GM13977 (cell line): ENCODE results near the gene C6orf47.

ENCODE experiments used
- DNase-seq: peaks from one replicate; pipeline ENCODE4 v3.0.0; 2012; ENCODE audit warnings: low spot score
- CTCF ChIP-seq: IDR thresholded peaks from 2 replicates; pipeline ENCODE4 v1.5.1; 2012; ENCODE audit warnings: mild to moderate bottlenecking, control low read depth; ENCODE audit not compliant: insufficient read depth; ENCODE audit errors: extremely low read depth, missing control alignments
- in situ Hi-C: fragments of 300-500 bp; cut with MboI; formaldehyde crosslinking; loops from one replicate; pipeline ENCODE4 v1.12.0; 2022; ENCODE audit warnings: low sequenced_read_pairs, low pct_unique_long_range_greater_than_20kb, mixed read lengths, inconsistent platforms; ENCODE audit not compliant: unreplicated experiment

Gene C6orf47

GRCh38 chr6:31627690-31628287 is 32.8 kb downstream of the C6orf47 start:
- DNase-seq = no peak
- in situ Hi-C loops = no loop called here
- no peak for TF ChIP-seq CTCF

GRCh38 chr6:31626952-31627351 is 33.6 kb downstream of the C6orf47 start:
- in situ Hi-C loops = no loop called here
- TF ChIP-seq CTCF = no peak
- DNase-seq = no peak

- no peak for DNase-seq
- no peak for TF ChIP-seq CTCF
- in situ Hi-C loops = no loop called here
Measured at GRCh38 chr6:31624070-31624469, 36.5 kb downstream of the C6orf47 start.

- TF ChIP-seq CTCF = no peak
- in situ Hi-C loops = no loop called here
- no peak for DNase-seq
Measured at GRCh38 chr6:31622684-31623091, 37.9 kb downstream of the C6orf47 start.

GRCh38 chr6:31621991-31622390 is 38.6 kb downstream of the C6orf47 start:
- in situ Hi-C loops = no loop called here
- no peak for DNase-seq
- TF ChIP-seq CTCF = no peak

GRCh38 chr6:31621320-31621939 is 39.1 kb downstream of the C6orf47 start:
- in situ Hi-C loops = no loop called here

More at GRCh38 chr6:31621320-31621939, 39.1 kb downstream of the C6orf47 start:
- no peak for DNase-seq
- no peak for TF ChIP-seq CTCF
